Epithelial cell of proximal tubule (primary cell): Measurements from ENCODE around the gene BCL2L1. TPM values are rescaled to one million over a fixed set of nuclear protein-coding genes. Genes with fewer than 3 reads are reported as not detected.

Source experiments
- DNase-seq: peaks from one replicate; pipeline ENCODE4 v3.0.0-alpha.2; 2011; ENCODE audit warnings: low read depth
- H3K4me3 ChIP-seq: 2 replicates; pipeline ENCODE4 v1.5.1; 2011; ENCODE audit warnings: low read depth, mild to moderate bottlenecking, low read length
- CTCF ChIP-seq: conservative IDR thresholded peaks from 2 replicates; pipeline ENCODE4 v1.5.1; 2012; ENCODE audit warnings: low read depth, mild to moderate bottlenecking, low read length
- total RNA-seq: library from RNA; depleted of rRNA; stranded (reverse); fragments of >200 nt; gene quantifications from 2 replicates; pipeline ENCODE4 v1.2.3, GENCODE V29; 2015

The BCL2L1 gene
- total RNA-seq, 1 donor from 2014 or later, result 209 TPM

GRCh38 chr20:31640259-31640658, 82.4 kb downstream of the BCL2L1 start:
- H3K4me3 ChIP-seq, result no peak overlapping the region
- no peak for TF ChIP-seq CTCF
- DNase-seq, result no peak

- H3K4me3 ChIP-seq, result no peak overlapping the region
- no peak for TF ChIP-seq CTCF
- no peak for DNase-seq
Observed at GRCh38 chr20:31638816-31639215, 83.9 kb downstream of the BCL2L1 start.

GRCh38 chr20:31638317-31638716, 84.4 kb downstream of the BCL2L1 start:
- no peak for DNase-seq
- no peak for TF ChIP-seq CTCF
- H3K4me3 ChIP-seq, result no peak overlapping the region

- TF ChIP-seq CTCF, result no peak
- H3K4me3 ChIP-seq, result no peak within 1 kb of the TSS
- DNase-seq, result no peak
Observed at GRCh38 chr20:31637660-31638059, 85.0 kb downstream of the BCL2L1 start, which contains the start of gene COX4I2. Gene COX4I2 (plus strand): TSS chr20:31637912. CDS start chr20:31639018, 1,106 bp downstream.

GRCh38 chr20:31633339-31633914, 89.2 kb downstream of the BCL2L1 start:
- TF ChIP-seq CTCF, result no peak
- no peak overlapping the region for H3K4me3 ChIP-seq
- no peak for DNase-seq

- DNase-seq, result no peak
- TF ChIP-seq CTCF, result no peak
- H3K4me3 ChIP-seq, result no peak overlapping the region
Observed at GRCh38 chr20:31632548-31633338, 89.9 kb downstream of the BCL2L1 start.
